CD14-positive monocyte (primary cell): ENCODE results near the gene DNAJC18. TPM values are rescaled to one million over a fixed set of nuclear protein-coding genes. Genes with fewer than 3 reads are reported as not detected.

Experiments used
- DNase-seq, 3 donors: peaks; one replicate each; pipeline ENCODE4 v3.0.0-alpha.2; 2011 to 2022
- H2AFZ ChIP-seq: 2 replicates; pipeline ENCODE4 v1.6.0; 2012; ENCODE audit warnings: mild to moderate bottlenecking, low read depth, low read length, inconsistent platforms; ENCODE audit not compliant: insufficient read depth, poor library complexity, severe bottlenecking
- H3K27ac ChIP-seq, 2 donors: 1 replicate in 1 of 2; 2 replicates in 1 of 2; pipeline ENCODE4 v1.5.1; 2012 to 2013; ENCODE audit warnings: low read length in 2 of 2, control low read depth in 1 of 2, inconsistent platforms in 1 of 2, low read depth in 1 of 2, mild to moderate bottlenecking in 1 of 2
- H3K27me3 ChIP-seq, 2 donors: one replicate each; pipeline versions ENCODE4 v1.6.0 to v1.6.1; 2011 to 2013; ENCODE audit warnings: low read length in 2 of 2; ENCODE audit not compliant: control insufficient read depth in 2 of 2, insufficient read depth in 2 of 2
- H3K36me3 ChIP-seq, 2 donors: replicated peaks in 1 of 2; 1 replicate in 1 of 2; 2 replicates in 1 of 2; pipeline versions ENCODE4 v1.5.1 to v1.6.1; 2012 to 2013; ENCODE audit warnings: low read length in 2 of 2, control low read depth in 1 of 2, inconsistent platforms in 1 of 2, mild to moderate bottlenecking in 1 of 2; ENCODE audit not compliant: insufficient read depth in 2 of 2, control insufficient read depth in 1 of 2
- H3K4me1 ChIP-seq, 2 donors: 1 replicate in 1 of 2; 2 replicates in 1 of 2; pipeline versions ENCODE4 v1.5.1 to v1.6.1; 2012 to 2013; ENCODE audit warnings: low read length in 2 of 2, control low read depth in 1 of 2, inconsistent platforms in 1 of 2, mild to moderate bottlenecking in 1 of 2, moderate library complexity in 1 of 2; ENCODE audit not compliant: insufficient read depth in 2 of 2, control insufficient read depth in 1 of 2
- H3K4me2 ChIP-seq: replicated peaks from 2 replicates; pipeline ENCODE3; 2012; ENCODE audit warnings: low read length, moderate library complexity, mild to moderate bottlenecking; ENCODE audit not compliant: poor library complexity, severe bottlenecking; ENCODE audit errors: extremely low read depth
- H3K4me3 ChIP-seq, 3 experiments: fragments of 200-600 bp in 1 of 3; sonication (generic) in 1 of 3; replicated peaks in 1 of 3; 1 replicate in 2 of 3; 2 replicates in 1 of 3; pipeline ENCODE4 v1.5.1; 2011 to 2013; ENCODE audit warnings: low read length in 3 of 3, mild to moderate bottlenecking in 3 of 3, control low read depth in 2 of 3, low read depth in 2 of 3, inconsistent platforms in 1 of 3, moderate library complexity in 1 of 3
- H3K79me2 ChIP-seq: 2 replicates; pipeline ENCODE4 v1.6.0; 2012; ENCODE audit warnings: mild to moderate bottlenecking, control low read depth, inconsistent platforms, low read length, moderate library complexity; ENCODE audit not compliant: insufficient read depth
- H3K9ac ChIP-seq: 2 replicates; pipeline ENCODE4 v1.6.0; 2017; ENCODE audit warnings: low read length, mild to moderate bottlenecking; ENCODE audit not compliant: insufficient read depth, poor library complexity, severe bottlenecking
- H3K9me3 ChIP-seq, 2 donors: replicated peaks in 1 of 2; 1 replicate in 1 of 2; 2 replicates in 1 of 2; pipeline versions ENCODE4 v1.5.1 to v1.6.1; 2012 to 2013; ENCODE audit warnings: low read length in 2 of 2, control low read depth in 1 of 2; ENCODE audit not compliant: control insufficient read depth in 1 of 2, insufficient read depth in 1 of 2
- H4K20me1 ChIP-seq: 2 replicates; pipeline ENCODE4 v1.6.0; 2012; ENCODE audit warnings: mild to moderate bottlenecking, low read length, control low read depth, moderate library complexity; ENCODE audit not compliant: insufficient read depth
- H3K27ac Mint-ChIP-seq, 7 donors: one replicate each; pipeline ENCODE4 v1.8.0; 2020; ENCODE audit warnings: mild to moderate bottlenecking in 7 of 7, mixed read lengths in 7 of 7, moderate library complexity in 6 of 7, inconsistent platforms in 2 of 7
- H3K27me3 Mint-ChIP-seq, 3 donors: one replicate each; pipeline ENCODE4 v1.8.0; 2021 to 2022; ENCODE audit warnings: low read depth in 3 of 3, mild to moderate bottlenecking in 3 of 3, mixed read lengths in 3 of 3, moderate library complexity in 3 of 3, inconsistent platforms in 1 of 3
- H3K36me3 Mint-ChIP-seq, 2 donors: one replicate each; pipeline ENCODE4 v1.8.0; 2020; ENCODE audit warnings: mixed read lengths in 2 of 2, inconsistent platforms in 1 of 2, mild to moderate bottlenecking in 1 of 2
- H3K4me1 Mint-ChIP-seq: one replicate; pipeline ENCODE4 v1.8.0; 2020; ENCODE audit warnings: mild to moderate bottlenecking, mixed read lengths
- H3K4me3 Mint-ChIP-seq, 2 donors: one replicate each; pipeline ENCODE4 v1.8.0; 2020; ENCODE audit warnings: mild to moderate bottlenecking in 2 of 2, mixed read lengths in 2 of 2, moderate library complexity in 1 of 2
- H3K9me3 Mint-ChIP-seq, 7 donors: one replicate each; pipeline ENCODE4 v1.8.0; 2020 to 2022; ENCODE audit warnings: mixed read lengths in 7 of 7, mild to moderate bottlenecking in 6 of 7, moderate library complexity in 6 of 7, inconsistent platforms in 2 of 7
- CTCF ChIP-seq: fragments of 200-600 bp; IDR thresholded peaks from one replicate; pipeline ENCODE4 v1.8.0; 2022; ENCODE audit warnings: antibody characterized with exemption, mild to moderate bottlenecking
- WGBS: methylation state at CpG from one replicate; pipeline ENCODE4 v1.1.5; 2013; ENCODE audit warnings: missing lambda C conversion rate; ENCODE audit not compliant: insufficient coverage; 5-methylcytosine and 5-hydroxymethylcytosine counted together
- intact Hi-C, 2 donors: fragments of 100-400 bp; cut with micrococcal nuclease; formaldehyde crosslinking; loops; one replicate each; pipeline versions ENCODE4 v1.15.0 to v1.15.1; 2023
- polyA plus RNA-seq, 3 donors: library from polyadenylated mRNA; depleted of rRNA in 1 of 3; unstranded in 2 of 3; stranded (reverse) in 1 of 3; fragments of 300-500 nt in 2 of 3; fragments of >200 nt in 1 of 3; fragmentation: Illumina TruSeq in 2 of 3; gene quantifications; 1 replicate in 2 of 3; 2 replicates in 1 of 3; pipeline ENCODE4 v1.2.3, GENCODE V29; 2012 to 2021

DNAJC18 gene
- polyA plus RNA-seq, 3 donors, result 0.87 to 2.6 (median 2.2) TPM

DNA sequence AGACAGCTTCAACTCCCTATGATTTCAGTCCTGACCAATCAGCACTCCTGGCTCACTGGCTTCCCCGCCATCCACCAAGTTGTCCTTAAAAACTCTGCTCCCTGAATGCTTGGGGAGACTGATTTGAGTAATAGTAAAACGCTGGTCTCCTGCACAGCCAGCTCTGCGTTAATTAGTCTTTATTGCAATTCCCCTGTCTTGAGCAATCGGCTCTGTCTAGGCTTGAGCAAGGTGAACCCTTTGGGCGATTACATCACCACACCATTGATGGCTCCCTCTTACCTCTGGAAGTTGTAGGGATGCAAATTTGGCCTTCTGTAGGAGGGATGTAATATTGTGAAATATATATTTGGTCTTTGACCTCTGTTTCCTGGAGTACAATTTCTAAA, 53.3 kb downstream of the DNAJC18 start:
- H3K9me3 Mint-ChIP-seq, result no peaks in the 10 kb centered on the region
- DNase-seq, result peak in 2 of 3 donors; percentile 36 to 41
- TF ChIP-seq CTCF, result no peak
- Histone ChIP-seq H3K27ac (no peak overlapping the region), H3K4me3 (peak overlapping the region in 1 of 3 experiments; percentile 86), H3K27me3 (peaks cover 0 to 4% of the 10 kb centered on the region in 2 donors), H4K20me1 (no peaks in the 10 kb centered on the region), H2AFZ (no peak overlapping the region), H3K36me3 (no peaks in the 10 kb centered on the region), H3K79me2 (no peaks in the 10 kb centered on the region), H3K9me3 (no peaks in the 10 kb centered on the region), H3K4me2 (peak overlapping the region; percentile 36), H3K9ac (no peak overlapping the region), H3K4me1 (peaks cover 22 to 30% of the 10 kb centered on the region in 2 donors)
- H3K27ac Mint-ChIP-seq, result peak overlapping the region in 2 of 7 donors; percentile 23 to 60
- peak overlapping the region in 1 of 2 donors; percentile 21 for H3K4me3 Mint-ChIP-seq
- intact Hi-C loops, result no loop called here
- H3K36me3 Mint-ChIP-seq, result no peaks in the 10 kb centered on the region
- H3K4me1 Mint-ChIP-seq, result peaks cover 42% of the 10 kb centered on the region
- peaks cover 13 to 24% (median 15%) of the 10 kb centered on the region in 3 donors for H3K27me3 Mint-ChIP-seq
- WGBS, result no CpG with 5 or more reads among the region's 5 CpGs

DNA sequence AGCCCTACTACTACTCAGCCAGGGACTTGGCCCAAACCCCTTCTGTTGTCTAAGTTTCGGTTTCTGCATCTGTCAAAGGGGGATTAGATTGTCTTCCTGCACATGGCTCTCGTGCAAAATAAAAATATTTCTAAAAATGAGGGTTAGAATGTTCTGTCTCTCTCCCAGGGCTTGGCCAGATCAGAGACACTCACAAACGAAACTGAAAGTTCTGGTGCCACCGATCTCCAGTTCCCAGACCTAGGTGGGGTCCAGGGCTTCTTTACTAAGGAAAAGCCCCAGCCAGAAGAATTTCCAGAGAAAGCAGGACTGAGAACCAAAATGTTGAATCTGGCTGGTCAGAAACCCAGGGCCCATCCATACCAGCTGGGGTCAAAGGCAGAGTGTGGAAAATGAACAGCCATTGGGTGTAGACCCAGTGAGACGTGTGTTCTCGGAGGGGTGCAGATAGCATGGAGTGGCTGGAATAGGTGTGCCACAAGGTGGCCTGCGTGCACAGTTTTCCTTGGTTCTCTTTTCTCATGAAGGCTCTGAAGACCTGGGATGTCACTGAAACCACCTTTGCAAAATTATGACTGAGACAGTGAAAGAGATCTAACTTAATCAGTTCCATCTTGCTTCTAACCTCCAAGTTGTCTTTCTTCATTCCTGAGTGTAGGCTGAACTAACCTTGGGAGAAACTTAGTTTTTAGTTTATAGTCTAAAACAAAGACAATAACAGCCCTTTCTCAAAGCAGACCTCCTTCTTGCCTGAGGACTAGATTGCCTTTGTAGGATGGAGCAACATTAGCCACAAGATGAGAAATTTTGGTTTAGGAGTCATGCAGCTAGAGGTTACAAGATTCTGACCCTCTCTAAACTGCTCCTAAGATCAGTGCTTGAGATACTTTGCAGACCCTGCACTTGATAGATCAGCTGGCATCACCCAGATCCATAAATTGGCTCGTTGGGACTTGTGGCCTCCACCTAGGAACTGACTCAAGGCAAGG, 54.0 kb downstream of the DNAJC18 start:
- H4K20me1 ChIP-seq, result no peaks in the 10 kb centered on the region
- peak in 1 of 3 donors; percentile 26 for DNase-seq
- no peaks in the 10 kb centered on the region for H3K27me3 ChIP-seq
- peak overlapping the region; percentile 80 for H3K4me2 ChIP-seq
- TF ChIP-seq CTCF, result no peak
- H3K27ac ChIP-seq, result peak overlapping the region in 1 of 2 donors; percentile 70
- H3K9ac ChIP-seq, result peak overlapping the region; percentile 58
- H3K4me1 ChIP-seq, result peaks cover 22 to 30% of the 10 kb centered on the region in 2 donors
- H2AFZ ChIP-seq, result peak overlapping the region; percentile 84
- Mint-ChIP-seq H3K27ac (peak overlapping the region; percentile 23 to 86 (median 65)), H3K9me3 (no peaks in the 10 kb centered on the region), H3K27me3 (peaks cover 6 to 19% (median 11%) of the 10 kb centered on the region in 3 donors), H3K4me1 (peaks cover 41% of the 10 kb centered on the region), H3K4me3 (peak overlapping the region; percentile 90 to 93), H3K36me3 (no peaks in the 10 kb centered on the region)
- peak overlapping the region; percentile 55 to 86 (median 73) for H3K4me3 ChIP-seq
- no peaks in the 10 kb centered on the region for H3K36me3 ChIP-seq
- intact Hi-C loops, result no loop called here
- WGBS, result 23% methylated on average over 5 of the region's 8 CpGs
- no peaks in the 10 kb centered on the region for H3K79me2 ChIP-seq
- H3K9me3 ChIP-seq, result no peaks in the 10 kb centered on the region
